ENCODE measurements around the gene KIRREL1.

The KIRREL1 gene

GRCh38 chr1:157993147-157993917, at the start of gene KIRREL1:
Gene KIRREL1 (plus strand): TSS chr1:157993645. CDS start chr1:157993677, 32 bp downstream.
- DNase-seq: peak; percentile 56

GRCh38 chr1:157944663-157945280, 48.7 kb upstream of the KIRREL1 start:
- no peak for DNase-seq

GRCh38 chr1:157948312-157949073, 45.0 kb upstream of the KIRREL1 start:
- no peak for DNase-seq

- DNase-seq: no peak
Measured at GRCh38 chr1:157949074-157949354, 44.4 kb upstream of the KIRREL1 start.

- no peak for DNase-seq
Measured at GRCh38 chr1:157951230-157951629, 42.2 kb upstream of the KIRREL1 start.

- no peak for DNase-seq
Measured at GRCh38 chr1:157952601-157953000, 40.8 kb upstream of the KIRREL1 start.

GRCh38 chr1:157955221-157955620, 38.2 kb upstream of the KIRREL1 start:
- no peak for DNase-seq

- DNase-seq: no peak
Measured at GRCh38 chr1:157955857-157956256, 37.6 kb upstream of the KIRREL1 start.

- no peak for DNase-seq
Measured at GRCh38 chr1:157956732-157957131, 36.7 kb upstream of the KIRREL1 start.

- no peak for DNase-seq
Measured at GRCh38 chr1:157958263-157958662, 35.2 kb upstream of the KIRREL1 start.

GRCh38 chr1:157959750-157960149, 33.7 kb upstream of the KIRREL1 start:
- DNase-seq: no peak

GRCh38 chr1:157960773-157961172, 32.7 kb upstream of the KIRREL1 start:
- no peak for DNase-seq

- DNase-seq: no peak
Measured at GRCh38 chr1:157961805-157962762, 31.4 kb upstream of the KIRREL1 start.

GRCh38 chr1:157963713-157964112, 29.7 kb upstream of the KIRREL1 start:
- DNase-seq: peak; percentile 28

- no peak for DNase-seq
Measured at GRCh38 chr1:157965584-157965983, 27.9 kb upstream of the KIRREL1 start.

GRCh38 chr1:157966031-157966537, 27.4 kb upstream of the KIRREL1 start:
- DNase-seq: no peak

GRCh38 chr1:157967205-157967604, 26.2 kb upstream of the KIRREL1 start:
- no peak for DNase-seq

- DNase-seq: peak; percentile 70
Measured at GRCh38 chr1:157968508-157968907, 24.9 kb upstream of the KIRREL1 start.

GRCh38 chr1:157968946-157969345, 24.5 kb upstream of the KIRREL1 start:
- peak; percentile 46 for DNase-seq

GRCh38 chr1:157969697-157970485, 23.6 kb upstream of the KIRREL1 start:
- peak; percentile 44 for DNase-seq

- no peak for DNase-seq
Measured at GRCh38 chr1:157971769-157972168, 21.7 kb upstream of the KIRREL1 start.
